ENCODE results near the gene COL15A1. TPM values are rescaled to one million over a fixed set of nuclear protein-coding genes. Genes with fewer than 3 reads are reported as not detected.

The COL15A1 gene
- total RNA-seq, 1 experiment from 2014 or later, result 0.22 TPM

DNA sequence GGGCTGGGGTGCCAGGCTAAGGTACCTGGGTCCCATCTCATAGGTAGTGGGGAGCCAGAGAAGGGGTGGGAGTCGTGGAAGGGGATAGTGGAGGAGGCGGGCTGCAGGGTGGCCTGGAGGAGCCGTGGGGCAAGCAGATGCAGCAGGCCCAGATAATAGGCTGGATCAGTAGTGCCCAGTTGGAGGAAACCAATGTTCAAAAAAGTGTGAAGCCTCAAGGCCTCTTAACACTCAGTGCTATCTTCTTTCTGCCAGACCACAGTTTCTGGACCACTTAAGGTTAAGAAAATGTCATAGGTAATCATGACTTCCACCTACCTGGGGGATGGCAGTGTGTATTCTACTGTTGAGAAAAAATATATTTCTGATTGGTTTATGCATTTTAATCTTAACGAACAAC, 97.9 kb downstream of the COL15A1 start:
- Mint-ChIP-seq H3K9me3 (peaks cover 23% of the 10 kb centered on the region), H3K4me3 (no peak overlapping the region), H3K27me3 (ENCODE audit: low read depth) (0 out of 2 replicates have a peak, but pooled peaks cover 3% of the 10 kb centered on the region), H3K4me1 (no peaks in the 10 kb centered on the region), H3K36me3 (no peaks in the 10 kb centered on the region), H3K27ac (no peak overlapping the region)
- DNase-seq (ENCODE audit: low spot score) (no peak), ATAC-seq (no peak)
- POLR2A ChIA-PET, result no interaction called here
- CTCF ChIA-PET, result no interaction called here
- TF ChIP-seq CREM (CRISPR knock-in tag; IDR thresholded peaks at IDR 0.05), result no peak
- TF ChIP-seq SMAD3 (CRISPR knock-in tag; IDR thresholded peaks at IDR 0.05; ENCODE audit: borderline replicate concordance), result no peak
- TF ChIP-seq, protein P1, sequence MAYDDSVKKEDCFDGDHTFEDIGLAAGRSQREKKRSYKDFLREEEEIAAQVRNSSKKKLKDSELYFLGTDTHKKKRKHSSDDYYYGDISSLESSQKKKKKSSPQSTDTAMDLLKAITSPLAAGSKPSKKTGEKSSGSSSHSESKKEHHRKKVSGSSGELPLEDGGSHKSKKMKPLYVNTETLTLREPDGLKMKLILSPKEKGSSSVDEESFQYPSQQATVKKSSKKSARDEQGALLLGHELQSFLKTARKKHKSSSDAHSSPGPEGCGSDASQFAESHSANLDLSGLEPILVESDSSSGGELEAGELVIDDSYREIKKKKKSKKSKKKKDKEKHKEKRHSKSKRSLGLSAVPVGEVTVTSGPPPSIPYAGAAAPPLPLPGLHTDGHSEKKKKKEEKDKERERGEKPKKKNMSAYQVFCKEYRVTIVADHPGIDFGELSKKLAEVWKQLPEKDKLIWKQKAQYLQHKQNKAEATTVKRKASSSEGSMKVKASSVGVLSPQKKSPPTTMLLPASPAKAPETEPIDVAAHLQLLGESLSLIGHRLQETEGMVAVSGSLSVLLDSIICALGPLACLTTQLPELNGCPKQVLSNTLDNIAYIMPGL (CRISPR knock-in tag; IDR thresholded peaks at IDR 0.05), result no peak
- TF ChIP-seq NFYB (CRISPR knock-in tag; conservative IDR thresholded peaks at IDR 0.05; ENCODE audit: low read depth), result no peak
- TF ChIP-seq, protein P2, sequence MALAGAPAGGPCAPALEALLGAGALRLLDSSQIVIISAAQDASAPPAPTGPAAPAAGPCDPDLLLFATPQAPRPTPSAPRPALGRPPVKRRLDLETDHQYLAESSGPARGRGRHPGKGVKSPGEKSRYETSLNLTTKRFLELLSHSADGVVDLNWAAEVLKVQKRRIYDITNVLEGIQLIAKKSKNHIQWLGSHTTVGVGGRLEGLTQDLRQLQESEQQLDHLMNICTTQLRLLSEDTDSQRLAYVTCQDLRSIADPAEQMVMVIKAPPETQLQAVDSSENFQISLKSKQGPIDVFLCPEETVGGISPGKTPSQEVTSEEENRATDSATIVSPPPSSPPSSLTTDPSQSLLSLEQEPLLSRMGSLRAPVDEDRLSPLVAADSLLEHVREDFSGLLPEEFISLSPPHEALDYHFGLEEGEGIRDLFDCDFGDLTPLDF (CRISPR knock-in tag; IDR thresholded peaks at IDR 0.05), result no peak
- no peak for TF ChIP-seq ZNF121 (CRISPR knock-in tag; IDR thresholded peaks at IDR 0.05)
- no peak for TF ChIP-seq KAT7 (CRISPR knock-in tag; IDR thresholded peaks at IDR 0.05; ENCODE audit: borderline replicate concordance)
- TF ChIP-seq, protein P3, sequence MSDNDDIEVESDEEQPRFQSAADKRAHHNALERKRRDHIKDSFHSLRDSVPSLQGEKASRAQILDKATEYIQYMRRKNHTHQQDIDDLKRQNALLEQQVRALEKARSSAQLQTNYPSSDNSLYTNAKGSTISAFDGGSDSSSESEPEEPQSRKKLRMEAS (CRISPR knock-in tag; IDR thresholded peaks at IDR 0.05), result no peak
- TF ChIP-seq, protein P4, sequence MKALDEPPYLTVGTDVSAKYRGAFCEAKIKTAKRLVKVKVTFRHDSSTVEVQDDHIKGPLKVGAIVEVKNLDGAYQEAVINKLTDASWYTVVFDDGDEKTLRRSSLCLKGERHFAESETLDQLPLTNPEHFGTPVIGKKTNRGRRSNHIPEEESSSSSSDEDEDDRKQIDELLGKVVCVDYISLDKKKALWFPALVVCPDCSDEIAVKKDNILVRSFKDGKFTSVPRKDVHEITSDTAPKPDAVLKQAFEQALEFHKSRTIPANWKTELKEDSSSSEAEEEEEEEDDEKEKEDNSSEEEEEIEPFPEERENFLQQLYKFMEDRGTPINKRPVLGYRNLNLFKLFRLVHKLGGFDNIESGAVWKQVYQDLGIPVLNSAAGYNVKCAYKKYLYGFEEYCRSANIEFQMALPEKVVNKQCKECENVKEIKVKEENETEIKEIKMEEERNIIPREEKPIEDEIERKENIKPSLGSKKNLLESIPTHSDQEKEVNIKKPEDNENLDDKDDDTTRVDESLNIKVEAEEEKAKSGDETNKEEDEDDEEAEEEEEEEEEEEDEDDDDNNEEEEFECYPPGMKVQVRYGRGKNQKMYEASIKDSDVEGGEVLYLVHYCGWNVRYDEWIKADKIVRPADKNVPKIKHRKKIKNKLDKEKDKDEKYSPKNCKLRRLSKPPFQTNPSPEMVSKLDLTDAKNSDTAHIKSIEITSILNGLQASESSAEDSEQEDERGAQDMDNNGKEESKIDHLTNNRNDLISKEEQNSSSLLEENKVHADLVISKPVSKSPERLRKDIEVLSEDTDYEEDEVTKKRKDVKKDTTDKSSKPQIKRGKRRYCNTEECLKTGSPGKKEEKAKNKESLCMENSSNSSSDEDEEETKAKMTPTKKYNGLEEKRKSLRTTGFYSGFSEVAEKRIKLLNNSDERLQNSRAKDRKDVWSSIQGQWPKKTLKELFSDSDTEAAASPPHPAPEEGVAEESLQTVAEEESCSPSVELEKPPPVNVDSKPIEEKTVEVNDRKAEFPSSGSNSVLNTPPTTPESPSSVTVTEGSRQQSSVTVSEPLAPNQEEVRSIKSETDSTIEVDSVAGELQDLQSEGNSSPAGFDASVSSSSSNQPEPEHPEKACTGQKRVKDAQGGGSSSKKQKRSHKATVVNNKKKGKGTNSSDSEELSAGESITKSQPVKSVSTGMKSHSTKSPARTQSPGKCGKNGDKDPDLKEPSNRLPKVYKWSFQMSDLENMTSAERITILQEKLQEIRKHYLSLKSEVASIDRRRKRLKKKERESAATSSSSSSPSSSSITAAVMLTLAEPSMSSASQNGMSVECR (CRISPR knock-in tag; IDR thresholded peaks at IDR 0.05; ENCODE audit: borderline replicate concordance), result no peak
- no peak for TF ChIP-seq JUN (CRISPR knock-in tag; IDR thresholded peaks at IDR 0.05)
- TF ChIP-seq GRHL2 (CRISPR knock-in tag; IDR thresholded peaks at IDR 0.05; ENCODE audit: insufficient replicate concordance, severe bottlenecking), result no peak
- TF ChIP-seq, protein P5, sequence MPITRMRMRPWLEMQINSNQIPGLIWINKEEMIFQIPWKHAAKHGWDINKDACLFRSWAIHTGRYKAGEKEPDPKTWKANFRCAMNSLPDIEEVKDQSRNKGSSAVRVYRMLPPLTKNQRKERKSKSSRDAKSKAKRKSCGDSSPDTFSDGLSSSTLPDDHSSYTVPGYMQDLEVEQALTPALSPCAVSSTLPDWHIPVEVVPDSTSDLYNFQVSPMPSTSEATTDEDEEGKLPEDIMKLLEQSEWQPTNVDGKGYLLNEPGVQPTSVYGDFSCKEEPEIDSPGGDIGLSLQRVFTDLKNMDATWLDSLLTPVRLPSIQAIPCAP (CRISPR knock-in tag; IDR thresholded peaks at IDR 0.05), result no peak
- TF ChIP-seq ZNF396 (CRISPR knock-in tag; IDR thresholded peaks at IDR 0.05; ENCODE audit: borderline replicate concordance), result no peak
- TF ChIP-seq FOXJ3 (CRISPR knock-in tag; IDR thresholded peaks at IDR 0.05; ENCODE audit: borderline replicate concordance), result no peak
- TF ChIP-seq NFATC4 (CRISPR knock-in tag; IDR thresholded peaks at IDR 0.05), result no peak
- TF ChIP-seq OVOL2 (CRISPR knock-in tag; IDR thresholded peaks at IDR 0.05; ENCODE audit: borderline replicate concordance), result no peak

DNA sequence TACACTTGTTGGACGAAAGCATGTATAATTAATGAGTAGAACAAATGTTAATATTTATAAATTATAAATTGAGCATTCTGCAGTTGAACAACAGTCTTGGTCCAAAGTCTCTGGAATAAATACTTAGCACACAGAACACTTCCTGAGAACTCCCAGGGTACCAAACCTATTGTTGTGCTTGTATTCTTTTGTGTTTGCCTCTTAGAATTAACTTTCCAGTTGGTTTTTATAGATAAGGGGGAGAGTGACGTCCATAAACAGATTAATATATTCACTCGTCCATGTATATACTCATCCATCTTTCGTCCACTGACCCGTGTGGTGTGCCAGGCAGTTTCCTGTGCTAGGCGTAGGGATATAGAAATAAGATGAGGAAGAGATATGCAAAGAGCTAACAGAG, 98.9 kb downstream of the COL15A1 start:
- Mint-ChIP-seq H3K27me3 (ENCODE audit: low read depth) (0 out of 2 replicates have a peak, but pooled peaks cover 3% of the 10 kb centered on the region), H3K36me3 (no peaks in the 10 kb centered on the region), H3K4me3 (no peak overlapping the region), H3K4me1 (no peaks in the 10 kb centered on the region), H3K27ac (no peak overlapping the region), H3K9me3 (peaks cover 23% of the 10 kb centered on the region)
- ChIA-PET CTCF (interaction anchor here (1.0 kb wide), 1 partner anchor 267 kb away, joined by 4 read pairs; no protein-coding TSS in a partner anchor), POLR2A (no interaction called here)
- DNase-seq (ENCODE audit: low spot score) (no peak), ATAC-seq (no peak)
- TF ChIP-seq SP1 (CRISPR knock-in tag; conservative IDR thresholded peaks at IDR 0.05), result no peak
- no peak for TF ChIP-seq GTF2I (CRISPR knock-in tag; conservative IDR thresholded peaks at IDR 0.05)
- TF ChIP-seq SOX15 (CRISPR knock-in tag; IDR thresholded peaks at IDR 0.05), result no peak
- TF ChIP-seq, protein P6, sequence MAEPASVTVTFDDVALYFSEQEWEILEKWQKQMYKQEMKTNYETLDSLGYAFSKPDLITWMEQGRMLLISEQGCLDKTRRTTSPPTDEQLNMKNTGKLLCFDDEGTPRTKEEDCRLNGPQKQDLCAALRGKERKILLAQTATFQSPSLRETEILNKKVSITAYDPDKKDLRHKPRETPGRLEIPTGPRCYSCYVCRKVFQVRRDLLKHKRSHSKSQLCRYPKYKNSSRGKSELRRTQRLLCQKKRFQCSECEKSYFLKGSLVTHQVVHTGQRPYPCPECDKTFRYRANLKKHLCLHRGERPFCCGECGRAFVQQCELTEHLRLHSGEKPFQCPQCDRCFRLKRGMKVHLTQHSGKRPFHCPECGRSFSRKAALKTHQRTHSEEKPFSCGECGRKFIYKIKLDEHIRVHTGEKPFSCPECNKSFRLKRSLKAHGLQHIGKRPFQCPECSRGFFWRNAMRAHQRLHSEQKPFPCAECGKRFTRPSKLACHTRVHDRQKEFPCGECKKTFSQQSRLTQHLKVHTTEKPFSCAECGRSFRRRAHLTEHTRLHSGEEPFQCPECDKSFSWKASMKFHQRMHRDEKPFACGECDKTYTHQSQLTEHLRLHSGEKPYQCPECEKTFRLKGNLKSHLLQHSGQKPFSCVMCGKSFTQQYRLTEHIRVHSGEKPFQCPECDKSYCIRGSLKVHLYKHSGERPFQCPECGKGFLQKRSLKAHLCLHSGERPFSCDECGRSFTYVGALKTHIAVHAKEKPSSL (CRISPR knock-in tag; conservative IDR thresholded peaks at IDR 0.05), result no peak
- TF ChIP-seq OVOL2 (CRISPR knock-in tag; IDR thresholded peaks at IDR 0.05; ENCODE audit: borderline replicate concordance), result no peak
- TF ChIP-seq ZNF232 (CRISPR knock-in tag; IDR thresholded peaks at IDR 0.05), result no peak
- no peak for TF ChIP-seq JAZF1 (CRISPR knock-in tag; IDR thresholded peaks at IDR 0.05)
- no peak for TF ChIP-seq TEAD1 (CRISPR knock-in tag; IDR thresholded peaks at IDR 0.05)

Data from WTC11 (cell line).